GM10248 (cell line): ENCODE measurements around the gene YEATS2.
A peak's percentile ranks its signal among the peaks of the same experiment; 100 is the strongest.
"Not testable (repeated sequence)": the region's sequence is repeated elsewhere in the genome, so short reads cannot be mapped to it uniquely, and the experiment has no call there.

Experiments
- CTCF ChIA-PET: fragments of 300-600 bp; sonication (Branson Sonifier 250); formaldehyde crosslinking; extraction: SDS; loops from one replicate; lab custom pipeline; 2021; ENCODE audit warnings: antibody characterized with exemption; lab: Yijun Ruan, JAX
- POLR2A ChIA-PET: fragments of 350-650 bp; sonication (Branson Sonifier 250); formaldehyde crosslinking; extraction: SDS; loops from one replicate; lab custom pipeline; 2020; ENCODE audit warnings: antibody characterized with exemption; lab: Yijun Ruan, JAX
- DNase-seq: peaks from one replicate; pipeline ENCODE4 v3.0.0; 2012; ENCODE audit errors: extremely low spot score
- CTCF ChIP-seq: IDR thresholded peaks from 2 replicates; pipeline ENCODE4 v1.5.1; 2012; ENCODE audit warnings: mild to moderate bottlenecking, low read depth; ENCODE audit errors: extremely low read depth, missing control alignments, control extremely low read depth

Gene YEATS2

GRCh38 chr3:183766745-183767606, 69.4 kb downstream of the YEATS2 start:
- peak; percentile 73 for DNase-seq
- POLR2A ChIA-PET, result no interaction called here
- CTCF ChIA-PET, result interaction anchor here (0.6 to 4.8 kb wide), 55 partner anchors 8 to 648 kb away, joined by 3 to 32 read pairs (median 4); partner anchors contain the start of genes PARL and YEATS2
- peak; percentile 70 for TF ChIP-seq CTCF

GRCh38 chr3:183768114-183768513, 70.5 kb downstream of the YEATS2 start:
- POLR2A ChIA-PET, result no interaction called here
- no peak for DNase-seq
- CTCF ChIA-PET, result interaction anchor here (2.0 kb wide), 1 partner anchor 13 kb away, joined by 11 read pairs; no protein-coding TSS in a partner anchor
- no peak for TF ChIP-seq CTCF

- ChIA-PET POLR2A (no interaction called here), CTCF (interaction anchor here (1.0 to 1.4 kb wide), 4 partner anchors 11 to 302 kb away, joined by 3 read pairs; partner anchors contain the start of gene PARL)
- no peak for TF ChIP-seq CTCF
- DNase-seq, result no peak
Observed at GRCh38 chr3:183769453-183769852, 71.9 kb downstream of the YEATS2 start.

- ChIA-PET CTCF (interaction anchor here (1.4 to 3.0 kb wide), 2 partner anchors 9 to 57 kb away, joined by 3 to 19 read pairs; no protein-coding TSS in a partner anchor), POLR2A (no interaction called here)
Observed at GRCh38 chr3:183774631-183775030, 77.0 kb downstream of the YEATS2 start.

GRCh38 chr3:183775781-183776180, 78.2 kb downstream of the YEATS2 start:
- ChIA-PET CTCF (interaction anchor here (3.0 kb wide), 1 partner anchor 10 kb away, joined by 19 read pairs; no protein-coding TSS in a partner anchor), POLR2A (no interaction called here)
- no peak for TF ChIP-seq CTCF
- DNase-seq, result no peak

More at GRCh38 chr3:183774631-183775030, 77.0 kb downstream of the YEATS2 start:
- no peak for TF ChIP-seq CTCF
- no peak for DNase-seq

GRCh38 chr3:183776451-183776850, 78.9 kb downstream of the YEATS2 start:
- CTCF ChIA-PET, result interaction anchor here (3.0 kb wide), 1 partner anchor 11 kb away, joined by 19 read pairs; no protein-coding TSS in a partner anchor
- DNase-seq, POLR2A ChIA-PET: not testable (repeated sequence)

- POLR2A ChIA-PET, result no interaction called here
- CTCF ChIA-PET, result no interaction called here
- no peak for DNase-seq
- no peak for TF ChIP-seq CTCF
Observed at GRCh38 chr3:183777016-183777618, 79.5 kb downstream of the YEATS2 start.
